HG03575 (cell line): ENCODE results near the gene BMP2K.
"Not testable (repeated sequence)": the region's sequence is repeated elsewhere in the genome, so short reads cannot be mapped to it uniquely, and the experiment has no call there.

ENCODE experiments used
- ATAC-seq: cut with Tn5 transposase; IDR thresholded peaks from one replicate; pipeline ENCODE4 v1.9.1; 2021; ENCODE audit not compliant: unreplicated experiment, insufficient number of reproducible peaks, low FRiP score; ENCODE audit errors: extremely low read depth

Gene BMP2K

DNA sequence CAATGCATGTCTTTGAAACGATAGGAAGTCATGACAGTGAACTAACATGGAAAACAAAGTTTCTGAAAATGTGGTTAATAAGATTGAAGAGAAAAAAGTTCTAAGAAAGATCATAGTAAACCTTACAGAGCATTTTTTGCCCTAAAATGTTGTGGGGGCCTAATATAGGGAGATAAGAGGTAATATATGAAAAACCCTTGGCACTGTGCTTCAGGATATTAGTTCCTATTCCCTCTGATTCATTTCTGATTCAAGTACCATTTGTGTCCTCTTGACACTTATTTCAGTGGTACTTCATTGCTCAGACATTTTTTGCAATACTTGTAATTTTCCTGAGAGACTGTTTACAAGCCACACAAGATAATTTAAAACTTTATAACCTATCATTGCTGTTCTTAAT, 128.0 kb downstream of the BMP2K start:
- ATAC-seq = no peak

DNA sequence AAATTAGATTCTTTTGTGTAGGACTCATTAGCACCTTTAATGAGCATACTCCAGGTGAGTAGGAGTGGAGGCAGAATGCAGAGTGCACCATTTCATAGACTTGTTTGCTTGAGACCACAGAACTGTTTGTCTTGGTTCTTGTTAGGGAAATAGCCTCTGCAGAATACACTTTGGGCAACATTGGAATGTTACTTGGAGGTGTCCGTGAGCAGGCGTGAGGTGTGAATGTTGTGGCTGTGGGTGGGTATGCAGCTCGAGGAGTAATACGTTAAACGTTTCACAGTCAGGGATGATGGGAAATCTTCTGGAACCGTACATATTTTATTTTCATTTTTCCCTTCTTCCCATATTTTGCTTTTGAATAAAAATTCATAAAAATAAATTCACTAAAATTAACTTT, 131.5 kb downstream of the BMP2K start:
- ATAC-seq = no peak

- not testable (repeated sequence) for ATAC-seq
Measured at GRCh38 chr4:78908974-78909373, 132.8 kb downstream of the BMP2K start.

- ATAC-seq = no peak
Measured at GRCh38 chr4:78910612-78911011, 134.5 kb downstream of the BMP2K start.

DNA sequence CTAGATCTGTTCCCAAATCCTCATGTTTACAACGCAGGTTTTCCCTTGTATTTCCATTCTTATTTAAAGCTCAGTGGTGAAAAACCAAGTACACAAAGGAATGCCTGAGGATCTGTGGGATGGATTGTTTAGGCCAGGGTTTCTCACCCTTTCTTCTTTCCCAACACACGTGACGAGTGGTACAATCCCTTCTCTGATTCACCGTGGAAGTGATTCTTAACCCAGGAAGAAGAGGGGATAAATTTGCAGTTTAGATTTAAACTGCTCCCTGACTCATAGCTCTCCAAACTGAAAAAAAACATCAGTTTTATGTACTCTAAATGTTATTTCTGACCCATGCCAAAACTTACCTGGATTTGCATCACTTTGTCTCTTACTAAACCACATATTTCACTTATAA, 146.1 kb downstream of the BMP2K start:
- no peak for ATAC-seq

- ATAC-seq = no peak
Measured at GRCh38 chr4:78923464-78924312, 147.5 kb downstream of the BMP2K start.

GRCh38 chr4:78926826-78927225, 150.7 kb downstream of the BMP2K start:
- no peak for ATAC-seq

GRCh38 chr4:78928835-78929234, 152.7 kb downstream of the BMP2K start:
- no peak for ATAC-seq

DNA sequence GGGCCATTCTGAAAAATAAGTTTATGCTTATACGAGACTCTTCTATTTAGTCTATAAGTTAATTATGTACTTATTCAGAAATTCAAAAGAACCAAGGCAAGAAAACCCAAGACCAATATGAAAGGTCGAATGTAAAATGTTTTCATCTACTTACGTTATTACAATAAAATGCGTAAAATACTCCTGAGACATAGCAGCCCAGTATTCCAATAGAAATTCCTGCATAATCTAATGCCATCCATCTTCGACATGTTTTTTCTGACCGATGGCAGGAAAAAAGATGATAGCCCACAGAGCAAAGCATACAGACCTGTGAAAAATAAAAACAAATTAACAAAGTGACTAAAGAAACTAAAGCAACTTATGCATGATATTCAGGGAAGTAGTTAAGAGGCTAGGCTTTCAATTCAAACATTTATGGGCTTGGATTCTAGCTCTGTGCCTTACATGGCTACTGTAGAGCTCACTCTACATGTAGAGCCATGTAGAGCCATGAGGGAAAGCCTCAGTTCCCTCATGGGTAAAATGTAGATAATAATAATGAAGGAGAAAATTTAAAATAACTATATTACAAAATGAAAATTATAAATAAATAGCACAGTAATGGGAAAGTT, 154.0 kb downstream of the BMP2K start:
- no peak for ATAC-seq

DNA sequence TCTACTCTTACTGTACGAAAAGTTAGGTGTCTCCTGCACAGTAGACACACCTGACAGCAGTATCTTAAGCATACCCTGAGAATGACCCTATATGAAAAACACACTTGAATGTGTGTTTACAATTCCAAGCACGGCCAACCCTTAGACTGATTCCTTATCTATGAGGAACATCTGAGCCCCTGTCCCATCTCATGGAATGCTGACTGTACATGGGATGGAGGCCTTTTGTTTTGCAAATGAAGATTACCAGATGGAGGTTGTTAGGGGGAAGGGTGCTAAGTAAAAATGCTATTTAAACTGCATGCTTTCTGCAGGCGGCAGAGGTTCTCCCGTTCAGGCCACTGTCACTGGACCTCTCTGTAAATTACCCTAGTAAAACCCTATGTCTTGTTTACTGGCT, 160.8 kb downstream of the BMP2K start:
- no peak for ATAC-seq

GRCh38 chr4:78937837-78938236, 161.7 kb downstream of the BMP2K start:
- no peak for ATAC-seq

DNA sequence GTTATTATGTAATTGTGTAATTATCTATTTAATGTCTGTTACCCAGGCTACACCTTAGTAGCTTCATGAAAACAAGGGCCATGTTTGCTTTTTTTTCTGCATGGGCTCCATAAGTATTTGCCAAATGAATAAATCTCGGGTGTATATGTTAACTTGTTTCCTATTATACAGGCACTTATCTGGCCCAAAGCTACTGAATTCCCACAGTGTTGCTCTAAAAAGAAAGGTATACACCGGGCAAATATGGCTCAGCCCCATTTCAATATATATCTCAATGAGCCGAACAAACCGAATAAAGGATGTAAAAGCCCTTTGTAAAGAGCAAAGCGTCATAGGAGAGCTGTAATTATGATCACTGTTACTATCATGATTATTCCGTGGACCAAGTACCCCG, 162.3 kb downstream of the BMP2K start:
- ATAC-seq = no peak

DNA sequence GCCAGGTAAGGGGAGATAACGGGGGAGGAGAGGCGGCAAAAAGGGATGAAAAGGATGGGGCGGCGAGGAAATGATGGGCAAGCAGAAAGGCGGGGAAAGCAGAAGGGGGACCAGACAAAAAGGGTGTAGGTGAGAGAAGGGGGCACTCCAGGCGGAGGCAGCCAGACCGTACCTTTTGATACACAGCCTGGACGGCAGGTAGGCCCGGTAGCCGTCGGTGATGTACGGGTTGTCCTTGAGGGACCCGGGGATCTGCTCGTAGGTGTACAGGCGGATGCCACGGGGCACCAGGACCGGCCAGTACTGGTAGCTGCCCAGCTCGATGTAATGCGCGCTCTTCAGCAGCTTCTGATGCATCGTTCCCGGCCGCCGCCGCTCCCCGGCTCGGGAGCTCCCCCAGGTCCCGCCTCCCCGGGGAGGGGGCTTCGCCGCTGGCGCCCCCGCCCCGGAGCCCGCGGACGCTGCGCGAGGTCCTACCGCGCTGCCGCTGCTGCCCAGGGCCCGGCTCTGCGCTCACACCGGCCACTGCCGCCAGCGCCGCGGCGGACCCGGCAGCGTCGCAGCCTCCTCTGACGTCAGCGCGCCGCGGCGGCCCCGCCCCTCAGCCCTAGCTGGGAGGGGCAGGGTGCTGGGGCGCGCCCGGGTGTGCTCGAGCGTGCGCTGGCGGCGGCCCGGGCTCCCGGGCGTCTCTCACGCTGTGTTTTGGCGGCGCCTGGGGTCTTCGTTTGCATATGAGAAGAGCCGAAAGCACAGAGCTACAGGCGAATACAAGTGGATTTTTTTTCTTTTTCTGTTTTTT, 162.9 kb downstream of the BMP2K start, which contains the start of gene PAQR3:
PAQR3 (minus strand) TSS at position 571 of the 799 bp plus-strand sequence; CDS start at position 357, 214 bp downstream.
- peak; percentile 49 for ATAC-seq

- ATAC-seq = peak; percentile 8
Measured at GRCh38 chr4:78939667-78940008, 163.5 kb downstream of the BMP2K start.

- ATAC-seq = no peak
Measured at GRCh38 chr4:78940752-78941151, 164.6 kb downstream of the BMP2K start.

GRCh38 chr4:78944381-78944780, 168.2 kb downstream of the BMP2K start:
- no peak for ATAC-seq

DNA sequence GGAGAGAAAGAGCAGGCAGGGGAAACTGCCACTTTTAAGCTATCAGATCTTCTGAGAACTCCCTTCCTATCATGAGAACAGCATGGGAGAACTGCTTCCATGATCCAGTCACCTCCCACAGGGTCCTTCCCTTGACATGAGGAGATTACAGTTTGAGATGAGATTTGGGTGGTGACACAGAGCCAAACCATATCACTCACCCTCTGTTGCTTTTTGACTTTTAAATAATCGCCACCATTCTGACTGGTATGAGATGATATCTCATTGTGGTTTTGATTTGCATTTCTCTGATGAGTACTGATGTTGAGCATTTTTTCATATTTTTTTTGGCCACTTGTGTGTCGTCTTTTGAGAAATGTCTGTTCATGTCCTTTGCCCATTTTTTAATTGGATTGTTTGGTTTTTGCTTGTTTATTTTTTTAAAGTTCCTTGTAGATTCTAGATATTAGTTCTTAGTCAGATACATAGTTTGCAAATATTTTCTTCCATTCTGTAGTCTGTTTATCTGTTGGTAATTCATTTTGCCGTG, 169.6 kb downstream of the BMP2K start:
- no peak for ATAC-seq

GRCh38 chr4:78949735-78950134, 173.6 kb downstream of the BMP2K start:
- ATAC-seq = no peak

- no peak for ATAC-seq
Measured at GRCh38 chr4:78951862-78952472, 175.8 kb downstream of the BMP2K start.
